Raji (cell line): ENCODE measurements around the gene AMELX.

Experiments used
- POLR2A ChIP-seq: IDR thresholded peaks from 2 replicates; pipeline ENCODE4 v1.6.1; 2011; ENCODE audit warnings: low read depth, low read length, control low read depth; ENCODE audit not compliant: insufficient read depth

The AMELX gene

GRCh38 chrX:11285651-11286050 lies 7.6 kb upstream of the AMELX start:
- no peak for TF ChIP-seq POLR2A

DNA sequence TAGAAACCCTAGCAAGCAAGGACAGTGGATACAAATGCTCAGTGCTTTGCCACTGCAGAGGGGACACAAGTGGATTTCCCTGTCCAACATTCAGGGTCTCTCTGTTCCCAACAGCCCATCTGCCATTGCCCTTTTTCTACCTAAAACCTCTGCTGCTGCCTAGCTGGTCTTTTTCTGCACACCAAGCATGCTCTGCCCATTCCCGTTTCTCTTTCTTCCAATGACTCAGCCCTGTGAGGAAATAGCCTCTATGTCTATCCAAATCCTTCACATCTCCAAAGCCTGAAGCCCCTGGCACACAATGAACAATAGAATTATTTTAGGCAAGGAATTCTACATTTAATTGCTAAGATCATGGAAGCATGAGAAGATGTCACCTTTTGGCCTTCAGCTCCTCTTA lies 5.7 kb upstream of the AMELX start:
- TF ChIP-seq POLR2A, result no peak

- no peak for TF ChIP-seq POLR2A
Observed at GRCh38 chrX:11290416-11291102, 2.7 kb upstream of the AMELX start.

GRCh38 chrX:11296051-11296450 lies 2.8 kb downstream of the AMELX start:
- TF ChIP-seq POLR2A, result no peak

- no peak for TF ChIP-seq POLR2A
Observed at GRCh38 chrX:11298600-11298999, 5.4 kb downstream of the AMELX start.

GRCh38 chrX:11304829-11305228 lies 11.6 kb downstream of the AMELX start:
- no peak for TF ChIP-seq POLR2A

GRCh38 chrX:11305641-11306040 lies 12.4 kb downstream of the AMELX start:
- TF ChIP-seq POLR2A, result no peak

DNA sequence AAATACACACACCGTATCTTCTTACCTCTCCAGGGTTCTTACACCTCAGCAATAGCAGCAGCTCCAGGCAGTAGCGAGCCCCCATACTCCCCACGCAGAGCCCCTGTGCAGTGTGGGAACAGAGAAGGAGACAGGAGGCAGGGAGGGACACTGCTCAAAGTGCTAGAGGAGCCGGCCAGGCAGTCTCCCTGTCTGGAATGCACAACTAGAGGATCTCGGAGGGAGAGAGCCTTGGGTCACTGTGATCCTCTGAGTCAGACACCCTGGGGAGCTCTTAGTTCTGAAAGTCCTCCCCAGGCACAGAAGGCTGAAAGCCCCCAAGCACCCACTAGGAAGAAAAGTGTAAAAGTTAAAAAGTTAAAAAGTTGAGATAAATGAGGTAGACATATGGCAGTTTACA lies 16.0 kb downstream of the AMELX start:
- TF ChIP-seq POLR2A, result no peak

DNA sequence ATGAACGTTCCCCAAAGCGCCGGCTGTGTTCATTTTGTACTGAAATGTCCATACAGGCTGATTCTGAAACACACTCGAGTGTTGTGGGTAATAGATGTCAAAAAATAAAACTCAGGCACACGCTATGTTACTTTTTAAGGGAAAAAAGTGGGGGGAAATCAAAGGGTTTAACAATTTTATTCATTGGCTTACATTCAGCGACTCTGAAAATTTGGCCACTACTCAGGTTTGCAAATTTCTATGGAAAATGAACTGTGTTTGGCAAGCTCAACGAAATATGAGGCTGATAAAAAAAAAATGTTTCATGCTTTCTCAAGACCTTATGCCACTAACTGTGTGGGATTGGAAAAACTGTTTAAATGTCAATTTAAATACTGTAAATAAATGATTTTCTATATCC lies 18.5 kb downstream of the AMELX start:
- no peak for TF ChIP-seq POLR2A

- TF ChIP-seq POLR2A, result no peak
Observed at GRCh38 chrX:11319806-11320520, 26.8 kb downstream of the AMELX start.

DNA sequence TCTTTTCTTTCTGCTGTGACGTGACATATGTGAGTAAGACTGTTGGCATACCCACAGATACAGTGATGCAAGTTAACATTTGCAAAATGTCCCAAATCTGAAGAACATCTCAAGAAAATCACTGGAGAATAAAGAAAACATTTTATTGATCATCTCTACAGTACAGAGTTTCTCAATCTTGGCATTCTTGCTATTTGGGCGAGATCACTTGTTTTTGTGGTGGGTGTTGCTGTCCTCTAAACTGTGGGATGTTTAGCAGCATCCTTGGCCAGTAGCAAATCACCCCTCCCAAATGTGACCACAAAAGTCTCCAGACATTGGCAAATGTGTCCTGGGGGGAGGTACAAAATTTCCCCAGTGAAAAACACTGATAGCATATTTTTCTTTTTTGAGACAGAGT lies 28.8 kb downstream of the AMELX start:
- no peak for TF ChIP-seq POLR2A

GRCh38 chrX:11328134-11328533 lies 34.9 kb downstream of the AMELX start:
- TF ChIP-seq POLR2A, result no peak

DNA sequence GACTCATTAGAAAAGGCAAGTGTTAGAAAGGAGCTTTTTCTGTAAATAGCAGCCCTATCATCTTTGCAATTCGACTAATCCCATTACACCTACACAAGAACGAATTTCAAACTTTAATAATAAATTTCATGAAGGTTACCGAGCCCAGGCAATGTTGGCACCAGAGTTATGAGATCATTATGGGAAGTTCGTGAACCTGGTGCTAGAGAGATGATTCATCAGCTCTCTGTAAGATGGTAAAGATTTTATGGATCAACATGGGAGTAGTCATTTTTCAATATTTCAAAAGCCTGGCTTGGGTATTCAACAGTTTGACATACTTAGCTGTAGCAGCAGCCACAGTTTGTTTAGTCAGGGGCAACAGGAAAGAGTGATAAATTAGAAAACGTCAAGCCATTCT lies 35.8 kb downstream of the AMELX start:
- TF ChIP-seq POLR2A, result no peak

DNA sequence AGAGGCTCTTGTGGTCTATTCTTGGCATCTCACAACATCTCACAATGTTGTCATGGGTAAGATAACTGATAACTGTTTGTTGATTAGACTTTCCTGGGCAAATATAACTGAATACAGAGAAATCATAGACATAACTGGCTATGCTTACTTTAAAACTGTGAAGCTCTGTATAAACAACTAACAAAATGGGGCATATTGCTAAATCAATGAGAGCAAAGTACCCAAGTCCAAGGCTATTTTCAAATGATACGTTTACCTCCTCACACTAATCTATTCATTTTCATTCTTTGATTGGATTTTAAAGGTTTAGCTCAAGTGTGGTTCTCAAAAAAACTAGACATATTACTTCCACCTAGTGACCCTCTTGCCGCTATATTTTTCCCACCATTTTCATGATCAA lies 38.6 kb downstream of the AMELX start:
- TF ChIP-seq POLR2A, result no peak

GRCh38 chrX:11334165-11334564 lies 41.0 kb downstream of the AMELX start:
- TF ChIP-seq POLR2A, result no peak

- TF ChIP-seq POLR2A, result no peak
Observed at GRCh38 chrX:11336201-11336600, 43.0 kb downstream of the AMELX start.

DNA sequence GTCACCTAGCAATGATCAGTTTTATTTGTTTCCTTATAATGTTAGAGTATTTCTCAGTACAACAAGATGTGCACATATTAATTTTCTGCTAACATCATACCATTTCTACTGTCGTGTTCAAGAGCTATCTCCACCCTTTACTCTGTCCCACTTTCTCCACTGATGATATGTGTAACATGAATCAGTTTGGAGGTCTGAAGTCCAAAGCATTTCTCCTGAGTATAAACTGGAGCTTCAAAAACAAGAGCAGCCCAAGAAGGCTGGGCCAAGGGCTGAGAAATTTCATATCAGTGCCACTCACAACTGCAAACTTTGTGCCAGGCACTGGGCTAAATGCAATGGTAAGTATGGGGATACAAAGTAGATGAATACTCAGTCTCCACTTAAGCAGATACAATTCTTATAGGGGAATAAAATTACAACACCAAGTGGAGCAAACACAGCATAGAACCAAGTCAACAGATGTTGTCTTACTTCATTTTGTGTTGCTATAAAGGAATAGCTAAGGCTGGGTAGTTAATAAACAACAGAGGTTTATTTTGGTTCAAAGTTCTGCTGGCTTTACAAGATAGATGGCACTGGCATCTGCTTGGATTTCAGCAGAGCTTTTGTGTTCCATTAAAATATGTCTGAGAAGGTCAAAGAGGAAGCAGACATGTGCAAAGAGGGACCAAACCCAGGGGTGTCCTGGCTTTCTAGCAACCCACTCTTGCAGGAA lies 44.2 kb downstream of the AMELX start:
- no peak for TF ChIP-seq POLR2A
